SK-N-MC (cell line): ENCODE measurements around the gene RAB3GAP1.

Source experiments
- EZH2 ChIP-seq: fragments of 200-600 bp; sonication (generic); IDR thresholded peaks from one replicate; pipeline ENCODE4 v1.6.1; 2017; ENCODE audit warnings: antibody characterized with exemption
- FOXP2 ChIP-seq: optimal IDR thresholded peaks from 2 replicates; pipeline ENCODE3; 2011; ENCODE audit warnings: mild to moderate bottlenecking, moderate library complexity; ENCODE audit not compliant: insufficient read depth; ENCODE audit errors: extremely low read length, control extremely low read depth
- POLR2AphosphoS5 ChIP-seq: IDR thresholded peaks from 2 replicates; pipeline ENCODE4 v1.6.1; 2012; ENCODE audit warnings: mild to moderate bottlenecking, low read depth, low read length, borderline replicate concordance

DNA sequence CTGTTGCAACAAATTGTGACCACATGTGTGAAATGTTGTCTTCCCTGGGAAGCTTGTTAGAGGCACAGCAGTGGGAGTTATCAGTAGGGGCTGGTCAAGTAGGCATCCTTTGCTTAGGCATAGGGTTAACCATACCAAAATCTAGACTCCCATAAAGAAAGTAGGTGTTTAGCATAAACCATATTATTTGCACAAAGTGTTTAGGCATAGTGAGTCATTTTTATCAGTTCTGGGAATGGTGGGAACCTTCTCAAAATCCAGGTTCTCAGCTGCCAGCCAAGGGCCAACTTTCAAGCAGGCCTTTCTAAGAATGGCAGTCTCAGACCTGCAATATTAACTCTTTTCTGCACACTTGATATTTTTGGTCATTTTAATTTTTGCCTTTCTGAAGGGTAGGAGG is 88.5 kb downstream of the RAB3GAP1 start:
- no peak for TF ChIP-seq EZH2
- no peak for TF ChIP-seq POLR2AphosphoS5
- TF ChIP-seq FOXP2: no peak
